HEK293 (cell line): ENCODE measurements around the gene OR4K2.
"Not testable (repeated sequence)": the region's sequence is repeated elsewhere in the genome, so short reads cannot be mapped to it uniquely, and the experiment has no call there.

ENCODE experiments used
- CTCF ChIA-PET: fragments of 350-600 bp; formaldehyde crosslinking; extraction: SDS; loops from one replicate; lab custom pipeline; 2021; ENCODE audit warnings: antibody characterized with exemption; lab: Yijun Ruan, JAX
- POLR2A ChIA-PET: fragments of 300-600 bp; formaldehyde crosslinking; extraction: SDS; loops from one replicate; lab custom pipeline; 2020; ENCODE audit warnings: antibody characterized with exemption, inconsistent platforms; lab: Yijun Ruan, JAX
- H3K27ac ChIP-seq: fragments of 200-500 bp; sonication (Bioruptor generic); 2 replicates; pipeline ENCODE4 v1.5.1; 2014; ENCODE audit warnings: low read depth, low read length, control low read depth, inconsistent platforms; ENCODE audit errors: extremely low read depth
- H3K36me3 ChIP-seq, 2 experiments: fragments of 200-500 bp in 1 of 2; sonication (Bioruptor generic) in 1 of 2; 1 replicate in 1 of 2; 2 replicates in 1 of 2; pipeline ENCODE4 v1.5.1; 2014 to 2017; ENCODE audit warnings: inconsistent platforms in 2 of 2, low read length in 2 of 2; ENCODE audit not compliant: control insufficient read depth in 2 of 2, insufficient read depth in 1 of 2
- H3K4me1 ChIP-seq: fragments of 200-500 bp; sonication (Bioruptor generic); 2 replicates; pipeline ENCODE4 v1.5.1; 2014; ENCODE audit warnings: mild to moderate bottlenecking, low read length, inconsistent platforms; ENCODE audit not compliant: control insufficient read depth, insufficient read depth
- H3K4me3 ChIP-seq: 2 replicates; pipeline ENCODE4 v1.5.1; 2011; ENCODE audit warnings: low read depth, mild to moderate bottlenecking, control low read depth, low read length, moderate library complexity
- H3K9me3 ChIP-seq: fragments of 200-500 bp; sonication (Bioruptor generic); 2 replicates; pipeline ENCODE4 v1.5.1; 2014; ENCODE audit warnings: low read depth, low read length, inconsistent platforms; ENCODE audit not compliant: control insufficient read depth, insufficient read depth
- PBX3 ChIP-seq: sonication (generic); formaldehyde crosslinking; IDR thresholded peaks from 2 replicates; pipeline ENCODE4 v1.8.1; 2022; ENCODE audit warnings: mild to moderate bottlenecking, moderate library complexity, missing genetic modification reagents
- PRDM1 ChIP-seq: fragments of 450-650 bp; formaldehyde crosslinking; IDR thresholded peaks from 2 replicates; pipeline ENCODE4; 2016; ENCODE audit warnings: missing biosample characterization, missing genetic modification characterization
- TSHZ1 ChIP-seq: fragments of 450-650 bp; formaldehyde crosslinking; IDR thresholded peaks from 2 replicates; pipeline ENCODE4 v1.5.1; 2016; ENCODE audit warnings: missing biosample characterization, missing genetic modification characterization, borderline replicate concordance
- ZBTB49 ChIP-seq: fragments of 450-650 bp; formaldehyde crosslinking; IDR thresholded peaks from 2 replicates; pipeline ENCODE4 v1.5.1; 2016; ENCODE audit warnings: missing biosample characterization, missing genetic modification characterization, low read depth
- ZFP37 ChIP-seq: fragments of 450-650 bp; formaldehyde crosslinking; IDR thresholded peaks from 2 replicates; pipeline ENCODE4 v1.5.1; 2016; ENCODE audit warnings: missing biosample characterization, missing genetic modification characterization
- ZNF140 ChIP-seq: fragments of 450-650 bp; formaldehyde crosslinking; IDR thresholded peaks from 2 replicates; pipeline ENCODE4 v1.5.1; 2016; ENCODE audit warnings: missing biosample characterization, missing genetic modification characterization
- ZNF155 ChIP-seq: fragments of 450-650 bp; formaldehyde crosslinking; IDR thresholded peaks from 2 replicates; pipeline ENCODE4 v1.5.1; 2016; ENCODE audit warnings: missing biosample characterization, missing genetic modification characterization
- ZNF362 ChIP-seq: fragments of 450-650 bp; formaldehyde crosslinking; IDR thresholded peaks from 2 replicates; pipeline ENCODE4 v1.5.1; 2016; ENCODE audit warnings: missing biosample characterization, missing genetic modification characterization
- ZNF501 ChIP-seq: fragments of 450-650 bp; formaldehyde crosslinking; IDR thresholded peaks from 2 replicates; pipeline ENCODE4 v1.5.1; 2016; ENCODE audit warnings: missing biosample characterization, missing genetic modification characterization
- ZNF558 ChIP-seq: fragments of 450-650 bp; formaldehyde crosslinking; IDR thresholded peaks from 2 replicates; pipeline ENCODE4 v1.5.1; 2016; ENCODE audit warnings: missing biosample characterization, missing genetic modification characterization
- ZNF561 ChIP-seq: fragments of 450-650 bp; IDR thresholded peaks from 2 replicates; pipeline ENCODE4 v1.5.1; 2018; ENCODE audit warnings: missing biosample characterization, missing genetic modification characterization, borderline replicate concordance
- ZNF776 ChIP-seq: fragments of 450-650 bp; formaldehyde crosslinking; IDR thresholded peaks from 2 replicates; pipeline ENCODE4 v1.5.0; 2017; ENCODE audit warnings: missing biosample characterization, missing genetic modification characterization, borderline replicate concordance
- ZNF777 ChIP-seq: fragments of 450-650 bp; formaldehyde crosslinking; IDR thresholded peaks from 2 replicates; pipeline ENCODE4 v1.5.1; 2017; ENCODE audit warnings: missing biosample characterization, missing genetic modification characterization, borderline replicate concordance
- ZNF837 ChIP-seq: fragments of 450-650 bp; formaldehyde crosslinking; IDR thresholded peaks from 2 replicates; pipeline ENCODE4 v1.5.1; 2016; ENCODE audit warnings: missing biosample characterization, missing genetic modification characterization
- TF ChIP-seq, protein P1 (sequence below): fragments of 450-650 bp; formaldehyde crosslinking; IDR thresholded peaks from 2 replicates; pipeline ENCODE4 v1.5.1; 2016; ENCODE audit warnings: missing biosample characterization, missing genetic modification characterization
- TF ChIP-seq, protein P2 (sequence below): fragments of 450-650 bp; formaldehyde crosslinking; IDR thresholded peaks from 2 replicates; pipeline ENCODE4 v1.5.1; 2016; ENCODE audit warnings: missing biosample characterization, missing genetic modification characterization

Gene OR4K2

DNA sequence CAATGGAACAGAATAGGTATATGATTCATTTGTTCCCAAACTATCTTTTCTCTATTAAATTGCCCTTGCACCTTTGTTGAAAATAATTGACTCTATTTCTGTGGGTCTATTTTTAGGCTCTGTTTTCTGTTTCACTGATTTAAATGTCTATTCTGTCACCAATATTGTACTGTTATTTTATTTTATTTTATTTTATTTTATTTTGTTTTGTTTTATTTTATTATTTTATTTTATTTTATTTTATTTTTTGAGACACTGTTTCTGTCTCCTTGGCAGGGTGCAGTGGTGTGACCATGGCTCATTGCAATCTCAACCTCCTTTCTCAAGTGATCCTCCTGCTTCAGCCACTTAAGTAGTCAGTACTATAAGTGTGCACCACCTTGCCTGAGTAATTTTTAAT, 36.5 kb upstream of the OR4K2 start (continued):
- TF ChIP-seq, protein P1, sequence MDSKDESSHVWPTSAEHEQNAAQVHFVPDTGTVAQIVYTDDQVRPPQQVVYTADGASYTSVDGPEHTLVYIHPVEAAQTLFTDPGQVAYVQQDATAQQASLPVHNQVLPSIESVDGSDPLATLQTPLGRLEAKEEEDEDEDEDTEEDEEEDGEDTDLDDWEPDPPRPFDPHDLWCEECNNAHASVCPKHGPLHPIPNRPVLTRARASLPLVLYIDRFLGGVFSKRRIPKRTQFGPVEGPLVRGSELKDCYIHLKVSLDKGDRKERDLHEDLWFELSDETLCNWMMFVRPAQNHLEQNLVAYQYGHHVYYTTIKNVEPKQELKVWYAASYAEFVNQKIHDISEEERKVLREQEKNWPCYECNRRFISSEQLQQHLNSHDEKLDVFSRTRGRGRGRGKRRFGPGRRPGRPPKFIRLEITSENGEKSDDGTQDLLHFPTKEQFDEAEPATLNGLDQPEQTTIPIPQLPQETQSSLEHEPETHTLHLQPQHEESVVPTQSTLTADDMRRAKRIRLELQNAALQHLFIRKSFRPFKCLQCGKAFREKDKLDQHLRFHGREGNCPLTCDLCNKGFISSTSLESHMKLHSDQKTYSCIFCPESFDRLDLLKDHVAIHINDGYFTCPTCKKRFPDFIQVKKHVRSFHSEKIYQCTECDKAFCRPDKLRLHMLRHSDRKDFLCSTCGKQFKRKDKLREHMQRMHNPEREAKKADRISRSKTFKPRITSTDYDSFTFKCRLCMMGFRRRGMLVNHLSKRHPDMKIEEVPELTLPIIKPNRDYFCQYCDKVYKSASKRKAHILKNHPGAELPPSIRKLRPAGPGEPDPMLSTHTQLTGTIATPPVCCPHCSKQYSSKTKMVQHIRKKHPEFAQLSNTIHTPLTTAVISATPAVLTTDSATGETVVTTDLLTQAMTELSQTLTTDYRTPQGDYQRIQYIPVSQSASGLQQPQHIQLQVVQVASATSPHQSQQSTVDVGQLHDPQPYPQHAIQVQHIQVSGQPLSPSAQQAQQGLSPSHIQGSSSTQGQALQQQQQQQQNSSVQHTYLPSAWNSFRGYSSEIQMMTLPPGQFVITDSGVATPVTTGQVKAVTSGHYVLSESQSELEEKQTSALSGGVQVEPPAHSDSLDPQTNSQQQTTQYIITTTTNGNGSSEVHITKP (tag by site-specific recombination) = no peak
- no peak for TF ChIP-seq TSHZ1 (tag by site-specific recombination)
- TF ChIP-seq ZNF362 = no peak
- TF ChIP-seq, protein P2, sequence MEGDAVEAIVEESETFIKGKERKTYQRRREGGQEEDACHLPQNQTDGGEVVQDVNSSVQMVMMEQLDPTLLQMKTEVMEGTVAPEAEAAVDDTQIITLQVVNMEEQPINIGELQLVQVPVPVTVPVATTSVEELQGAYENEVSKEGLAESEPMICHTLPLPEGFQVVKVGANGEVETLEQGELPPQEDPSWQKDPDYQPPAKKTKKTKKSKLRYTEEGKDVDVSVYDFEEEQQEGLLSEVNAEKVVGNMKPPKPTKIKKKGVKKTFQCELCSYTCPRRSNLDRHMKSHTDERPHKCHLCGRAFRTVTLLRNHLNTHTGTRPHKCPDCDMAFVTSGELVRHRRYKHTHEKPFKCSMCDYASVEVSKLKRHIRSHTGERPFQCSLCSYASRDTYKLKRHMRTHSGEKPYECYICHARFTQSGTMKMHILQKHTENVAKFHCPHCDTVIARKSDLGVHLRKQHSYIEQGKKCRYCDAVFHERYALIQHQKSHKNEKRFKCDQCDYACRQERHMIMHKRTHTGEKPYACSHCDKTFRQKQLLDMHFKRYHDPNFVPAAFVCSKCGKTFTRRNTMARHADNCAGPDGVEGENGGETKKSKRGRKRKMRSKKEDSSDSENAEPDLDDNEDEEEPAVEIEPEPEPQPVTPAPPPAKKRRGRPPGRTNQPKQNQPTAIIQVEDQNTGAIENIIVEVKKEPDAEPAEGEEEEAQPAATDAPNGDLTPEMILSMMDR (tag by site-specific recombination) = no peak

GRCh38 chr14:19851365-19851764, 23.6 kb upstream of the OR4K2 start:
- POLR2A ChIA-PET = no interaction called here
- Histone ChIP-seq H3K4me1 (no peaks in the 10 kb centered on the region), H3K36me3 (no peaks in the 10 kb centered on the region), H3K9me3 (no peaks in the 10 kb centered on the region), H3K27ac (no peak overlapping the region), H3K4me3 (no peak overlapping the region)
- CTCF ChIA-PET = no interaction called here
- TF ChIP-seq ZNF501 (tag by site-specific recombination) = no peak
- TF ChIP-seq PBX3 (CRISPR knock-in tag) = no peak
- no peak for TF ChIP-seq ZFP37 (tag by site-specific recombination)
- TF ChIP-seq ZBTB49 (tag by site-specific recombination) = no peak
- TF ChIP-seq ZNF777 (tag by site-specific recombination) = no peak
- TF ChIP-seq ZNF558 (tag by site-specific recombination) = no peak
- no peak for TF ChIP-seq ZNF155 (tag by site-specific recombination)
- TF ChIP-seq ZNF140 = no peak
- no peak for TF ChIP-seq ZNF561 (tag by site-specific recombination)
- no peak for TF ChIP-seq ZNF776 (tag by site-specific recombination)
- no peak for TF ChIP-seq ZNF837 (tag by site-specific recombination)
- TF ChIP-seq PRDM1 = no peak

DNA sequence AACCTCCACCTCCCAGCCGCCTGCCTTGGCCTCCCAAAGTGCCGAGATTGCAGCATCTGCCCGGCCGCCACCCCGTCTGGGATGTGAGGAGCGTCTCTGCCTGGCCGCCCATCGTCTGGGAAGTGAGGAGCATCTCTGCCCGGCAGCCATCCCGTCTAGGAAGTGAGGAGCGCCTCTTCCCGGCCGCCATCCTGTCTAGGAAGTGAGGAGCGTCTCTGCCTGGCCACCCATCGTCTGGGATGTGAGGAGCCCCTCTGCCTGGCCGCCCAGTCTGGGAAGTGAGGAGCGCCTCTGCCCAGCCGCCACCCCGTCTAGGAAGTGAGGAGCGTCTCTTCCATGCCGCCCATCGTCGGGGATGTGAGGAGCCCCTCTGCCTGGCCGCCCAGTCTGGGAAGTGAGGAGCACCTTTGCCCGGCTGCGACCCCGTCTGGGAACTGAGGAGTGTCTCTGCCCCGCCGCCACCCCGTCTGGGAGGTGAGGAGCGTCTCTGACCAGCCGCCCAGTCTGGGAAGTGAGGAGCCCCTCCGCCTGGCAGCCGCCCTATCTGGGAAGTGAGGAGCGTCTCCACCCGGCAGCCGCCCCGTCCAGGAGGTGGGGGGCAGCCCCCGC, 8.8 kb upstream of the OR4K2 start:
- CTCF ChIA-PET, H3K4me1 ChIP-seq, POLR2A ChIA-PET, H3K27ac ChIP-seq, H3K36me3 ChIP-seq, H3K4me3 ChIP-seq, H3K9me3 ChIP-seq: not testable (repeated sequence)
